Aorta (tissue), 5 donors: Measurements from ENCODE around the gene PLBD2. TPM values are rescaled to one million over a fixed set of nuclear protein-coding genes. Genes with fewer than 3 reads are reported as not detected.

Experiments used
- ATAC-seq: fragments of 200-7000 bp; cut with Tn5 transposase; one replicate; pipeline ENCODE4 v1.9.1; 2022; ENCODE audit warnings: moderate library complexity; ENCODE audit not compliant: low FRiP score
- DNase-seq, 2 donors: peaks; one replicate each; pipeline ENCODE4 v3.0.0-alpha.2; 2020
- H3K27ac ChIP-seq, 2 donors: one replicate each; pipeline ENCODE4 v1.5.1; 2013; ENCODE audit warnings: low read length in 2 of 2, mild to moderate bottlenecking in 2 of 2, moderate library complexity in 2 of 2, control low read depth in 1 of 2, inconsistent platforms in 1 of 2, low read depth in 1 of 2
- H3K27me3 ChIP-seq, 2 donors: one replicate each; pipeline ENCODE4 v1.6.1; 2013; ENCODE audit warnings: control low read depth in 1 of 2, low read length in 1 of 2, mild to moderate bottlenecking in 1 of 2, moderate library complexity in 1 of 2; ENCODE audit not compliant: insufficient read depth in 2 of 2, control insufficient read depth in 1 of 2
- H3K36me3 ChIP-seq, 2 donors: one replicate each; pipeline ENCODE4 v1.6.1; 2013; ENCODE audit warnings: control low read depth in 1 of 2, low read length in 1 of 2, mild to moderate bottlenecking in 1 of 2; ENCODE audit not compliant: insufficient read depth in 2 of 2, control insufficient read depth in 1 of 2
- H3K4me1 ChIP-seq, 2 donors: one replicate each; pipeline ENCODE4 v1.6.1; 2013; ENCODE audit warnings: low read length in 2 of 2, control low read depth in 1 of 2, mild to moderate bottlenecking in 1 of 2, moderate library complexity in 1 of 2; ENCODE audit not compliant: insufficient read depth in 2 of 2, control insufficient read depth in 1 of 2
- H3K4me3 ChIP-seq, 2 donors: one replicate each; pipeline ENCODE4 v1.5.1; 2013; ENCODE audit warnings: low read length in 2 of 2, control low read depth in 1 of 2, mild to moderate bottlenecking in 1 of 2
- H3K9me3 ChIP-seq: one replicate; pipeline ENCODE4 v1.6.1; 2013; ENCODE audit warnings: mild to moderate bottlenecking, low read length; ENCODE audit not compliant: control insufficient read depth
- WGBS, 2 donors: extraction: QIAGEN DNeasy Blood & Tissue Kit; methylation state at CpG; one replicate each; pipeline ENCODE4 v1.1.7; 2013; 5-methylcytosine and 5-hydroxymethylcytosine counted together
- intact Hi-C, 2 donors: fragments of 100-400 bp; cut with DNase I; formaldehyde crosslinking; loops; one replicate each; pipeline versions ENCODE4 v1.14.2 to v1.15.0; 2022
- polyA plus RNA-seq, 2 donors: library from polyadenylated mRNA; stranded (reverse); fragments of 200-250 nt; gene quantifications; one replicate each; pipeline ENCODE4 v1.2.3, GENCODE V29; 2013
- total RNA-seq, 2 donors: library from RNA; stranded (reverse); fragmentation: NEBNext Ultra II Directional; extraction: Animal tissue kit (Norgen Biotek cat#: 25700); gene quantifications; one replicate each; pipeline ENCODE4 v1.2.1, GENCODE V29; 2021
- donor health status: healthy with polysubstance abuse.
- donor health status: Bipolar disorder and iron deficiency.
- donor health status: DM: no; HTN: no; CAD: no.
- donor health status: DM: no; HTN: no; CAD: no.
- donor health status: DM: yes; HTN: yes; CAD: no.

Gene PLBD2
- total and polyA plus RNA-seq, 4 donors, result 11.6 to 76.1 (median 46.1) TPM

GRCh38 chr12:113422886-113423669, 64.7 kb downstream of the PLBD2 start:
- Histone ChIP-seq H3K27me3 (no peaks in the 10 kb centered on the region), H3K4me3 (peak overlapping the region in 1 of 2 donors; percentile 52), H3K9me3 (no peaks in the 10 kb centered on the region), H3K4me1 (no peaks in the 10 kb centered on the region), H3K36me3 (no peaks in the 10 kb centered on the region), H3K27ac (no peak overlapping the region)
- peak in 1 of 2 donors; percentile 57 for DNase-seq
- 84 to 91% methylated on average over 6 of the region's 6 CpGs for WGBS, 2 donors
- no peak for ATAC-seq
- intact Hi-C loops, result loop anchor here (5.0 to 10.0 kb wide), 3 partner anchors 108 to 226 kb away; no protein-coding TSS in a partner anchor

GRCh38 chr12:113424456-113424855, 66.1 kb downstream of the PLBD2 start:
- 92 to 93% methylated on average over 1 of the region's 1 CpG for WGBS, 2 donors
- Histone ChIP-seq H3K36me3 (no peaks in the 10 kb centered on the region), H3K27me3 (no peaks in the 10 kb centered on the region), H3K4me3 (no peak overlapping the region), H3K9me3 (no peaks in the 10 kb centered on the region), H3K27ac (no peak overlapping the region), H3K4me1 (no peaks in the 10 kb centered on the region)
- intact Hi-C loops, result loop anchor here (5.0 to 10.0 kb wide), 3 partner anchors 110 to 227 kb away; no protein-coding TSS in a partner anchor
- ATAC-seq, result no peak
- DNase-seq, result no peak

- Histone ChIP-seq H3K4me1 (no peaks in the 10 kb centered on the region), H3K36me3 (no peaks in the 10 kb centered on the region), H3K27ac (no peak overlapping the region), H3K9me3 (no peaks in the 10 kb centered on the region), H3K27me3 (no peaks in the 10 kb centered on the region), H3K4me3 (no peak overlapping the region)
- DNase-seq (peak; percentile 73 to 81), ATAC-seq (peak; percentile 41)
- intact Hi-C loops, result loop anchor here (5.0 to 10.0 kb wide), 3 partner anchors 110 to 228 kb away; no protein-coding TSS in a partner anchor
- WGBS, 2 donors, result 61 to 65% methylated on average over 20 of the region's 20 CpGs
Measured at GRCh38 chr12:113424915-113425823, 66.8 kb downstream of the PLBD2 start.

GRCh38 chr12:113425960-113426453, 67.6 kb downstream of the PLBD2 start:
- Histone ChIP-seq H3K4me1 (no peaks in the 10 kb centered on the region), H3K4me3 (no peak overlapping the region), H3K9me3 (peaks cover 2% of the 10 kb centered on the region), H3K27ac (no peak overlapping the region), H3K36me3 (no peaks in the 10 kb centered on the region), H3K27me3 (no peaks in the 10 kb centered on the region)
- peak in 1 of 2 donors; percentile 51 for DNase-seq
- ATAC-seq, result no peak
- intact Hi-C loops, result loop anchor here in 1 of 2 donors (10.0 kb wide), 1 partner anchor 111 kb away; no protein-coding TSS in a partner anchor
- WGBS, 2 donors, result 44 to 45% methylated on average over 11 of the region's 11 CpGs

GRCh38 chr12:113427882-113428281, 69.5 kb downstream of the PLBD2 start:
- Histone ChIP-seq H3K27me3 (no peaks in the 10 kb centered on the region), H3K36me3 (no peaks in the 10 kb centered on the region), H3K4me1 (no peaks in the 10 kb centered on the region), H3K4me3 (no peak overlapping the region), H3K9me3 (peaks cover 2% of the 10 kb centered on the region), H3K27ac (no peak overlapping the region)
- intact Hi-C loops, result loop anchor here in 1 of 2 donors (10.0 kb wide), 1 partner anchor 113 kb away; no protein-coding TSS in a partner anchor
- DNase-seq (peak in 1 of 2 donors; percentile 57), ATAC-seq (no peak)
- 68 to 72% methylated on average over 9 of the region's 9 CpGs for WGBS, 2 donors

- DNase-seq, result no peak
- H3K36me3 ChIP-seq, result no peaks in the 10 kb centered on the region
- no peak overlapping the region for H3K27ac ChIP-seq
- ATAC-seq, result no peak
- WGBS, 2 donors, result 80 to 93% methylated on average over 1 of the region's 1 CpG
- intact Hi-C loops, result loop anchor here in 1 of 2 donors (10.0 kb wide), 1 partner anchor 114 kb away; no protein-coding TSS in a partner anchor
- no peak overlapping the region for H3K4me3 ChIP-seq
- H3K9me3 ChIP-seq, result peaks cover 2% of the 10 kb centered on the region
- H3K27me3 ChIP-seq, result no peaks in the 10 kb centered on the region
- no peaks in the 10 kb centered on the region for H3K4me1 ChIP-seq
Measured at GRCh38 chr12:113428482-113428881, 70.1 kb downstream of the PLBD2 start.

- no peak for ATAC-seq
Measured at GRCh38 chr12:113432986-113433385, 74.6 kb downstream of the PLBD2 start.

GRCh38 chr12:113435367-113435766, 77.0 kb downstream of the PLBD2 start:
- no peak overlapping the region for H3K4me3 ChIP-seq
- DNase-seq (no peak), ATAC-seq (no peak)
- intact Hi-C loops, result no loop called here
- H3K36me3 ChIP-seq, result no peaks in the 10 kb centered on the region
- H3K27ac ChIP-seq, result no peak overlapping the region
- no peaks in the 10 kb centered on the region for H3K4me1 ChIP-seq
- 83% methylated on average over 5 of the region's 5 CpGs for WGBS, 2 donors
- peaks cover under 1% of the 10 kb centered on the region for H3K9me3 ChIP-seq
- no peaks in the 10 kb centered on the region for H3K27me3 ChIP-seq

More at GRCh38 chr12:113432986-113433385, 74.6 kb downstream of the PLBD2 start:
- H3K4me3 ChIP-seq, result no peak overlapping the region
- no peaks in the 10 kb centered on the region for H3K36me3 ChIP-seq
- peaks cover 2% of the 10 kb centered on the region for H3K9me3 ChIP-seq
- no peak for DNase-seq
- H3K27ac ChIP-seq, result no peak overlapping the region
- no peaks in the 10 kb centered on the region for H3K4me1 ChIP-seq
- H3K27me3 ChIP-seq, result no peaks in the 10 kb centered on the region
- intact Hi-C loops, result no loop called here
